Dedifferentiated amniotic fluid mesenchymal stem cell (primary cell): Measurements from ENCODE around the gene SLC22A12.

Experiments
- DNase-seq: peaks from one replicate; pipeline ENCODE4 v3.0.0-alpha.2; 2016; ENCODE audit errors: extremely low spot score

Gene SLC22A12

GRCh38 chr11:64604458-64605243 lies 13.6 kb downstream of the SLC22A12 start:
- no peak for DNase-seq

- no peak for DNase-seq
Measured at GRCh38 chr11:64605244-64605560, 14.2 kb downstream of the SLC22A12 start.

- DNase-seq: no peak
Measured at GRCh38 chr11:64605656-64606585, 14.9 kb downstream of the SLC22A12 start.

GRCh38 chr11:64606796-64607380 lies 15.9 kb downstream of the SLC22A12 start:
- DNase-seq: no peak

GRCh38 chr11:64607381-64607985 lies 16.5 kb downstream of the SLC22A12 start:
- no peak for DNase-seq

GRCh38 chr11:64608046-64608445 lies 17.0 kb downstream of the SLC22A12 start:
- no peak for DNase-seq

GRCh38 chr11:64608636-64609035 lies 17.6 kb downstream of the SLC22A12 start:
- no peak for DNase-seq

- no peak for DNase-seq
Measured at GRCh38 chr11:64609436-64610047, 18.5 kb downstream of the SLC22A12 start.

GRCh38 chr11:64610596-64610995 lies 19.6 kb downstream of the SLC22A12 start:
- no peak for DNase-seq

- DNase-seq: no peak
Measured at GRCh38 chr11:64611176-64611575, 20.2 kb downstream of the SLC22A12 start.

GRCh38 chr11:64611869-64612646 lies 21.0 kb downstream of the SLC22A12 start:
- DNase-seq: no peak

- no peak for DNase-seq
Measured at GRCh38 chr11:64613648-64614047, 22.6 kb downstream of the SLC22A12 start.

GRCh38 chr11:64614917-64615316 lies 23.9 kb downstream of the SLC22A12 start:
- no peak for DNase-seq

GRCh38 chr11:64616817-64617216 lies 25.8 kb downstream of the SLC22A12 start:
- no peak for DNase-seq

- DNase-seq: no peak
Measured at GRCh38 chr11:64619196-64619595, 28.2 kb downstream of the SLC22A12 start.

- no peak for DNase-seq
Measured at GRCh38 chr11:64619811-64620380, 28.9 kb downstream of the SLC22A12 start.

GRCh38 chr11:64620381-64620971 lies 29.5 kb downstream of the SLC22A12 start:
- DNase-seq: no peak

GRCh38 chr11:64621283-64622019 lies 30.4 kb downstream of the SLC22A12 start:
- no peak for DNase-seq

- DNase-seq: no peak
Measured at GRCh38 chr11:64622681-64623080, 31.7 kb downstream of the SLC22A12 start.
